ENCODE measurements around the gene ERBB3.
"Not testable (repeated sequence)": the region's sequence is repeated elsewhere in the genome, so short reads cannot be mapped to it uniquely, and the experiment has no call there.

ERBB3 gene

GRCh38 chr12:56079723-56080555 is at the start of gene ERBB3:
ERBB3 (plus strand) TSS chr12:56080165; CDS start chr12:56080301, 136 bp downstream.
- DNase-seq: peak; percentile 79 to 90

GRCh38 chr12:56031987-56032386 is 48.0 kb upstream of the ERBB3 start:
- DNase-seq: no peak

- no peak for DNase-seq
Measured at GRCh38 chr12:56034586-56035332, 45.2 kb upstream of the ERBB3 start.

GRCh38 chr12:56037161-56037560 is 42.8 kb upstream of the ERBB3 start:
- no peak for DNase-seq

- DNase-seq: no peak
Measured at GRCh38 chr12:56038022-56038655, 41.8 kb upstream of the ERBB3 start.

- no peak for DNase-seq
Measured at GRCh38 chr12:56040151-56040550, 39.8 kb upstream of the ERBB3 start.

GRCh38 chr12:56040963-56041551 is 38.9 kb upstream of the ERBB3 start:
- DNase-seq: peak in 1 of 2 experiments; percentile 50

- peak; percentile 98 to 99 for DNase-seq
Measured at GRCh38 chr12:56041552-56042429, 38.2 kb upstream of the ERBB3 start, which contains the start of gene RPS26. RPS26 (plus strand) TSS chr12:56041918; CDS start chr12:56042167, 249 bp downstream.

GRCh38 chr12:56042430-56042813 is 37.5 kb upstream of the ERBB3 start:
- DNase-seq: not testable (repeated sequence)

- DNase-seq: no peak
Measured at GRCh38 chr12:56042843-56043242, 37.1 kb upstream of the ERBB3 start.

GRCh38 chr12:56046027-56046780 is 33.8 kb upstream of the ERBB3 start:
- no peak for DNase-seq

GRCh38 chr12:56053407-56053893 is 26.5 kb upstream of the ERBB3 start:
- no peak for DNase-seq

- not testable (repeated sequence) for DNase-seq
Measured at GRCh38 chr12:56059964-56060363, 20.0 kb upstream of the ERBB3 start.

GRCh38 chr12:56061982-56062381 is 18.0 kb upstream of the ERBB3 start:
- no peak for DNase-seq

- no peak for DNase-seq
Measured at GRCh38 chr12:56062996-56063395, 17.0 kb upstream of the ERBB3 start.

- no peak for DNase-seq
Measured at GRCh38 chr12:56071648-56072047, 8.3 kb upstream of the ERBB3 start.

- no peak for DNase-seq
Measured at GRCh38 chr12:56074396-56074795, 5.6 kb upstream of the ERBB3 start.

GRCh38 chr12:56077966-56078365 is 2.0 kb upstream of the ERBB3 start:
- not testable (repeated sequence) for DNase-seq

- no peak for DNase-seq
Measured at GRCh38 chr12:56078427-56078826, 1.5 kb upstream of the ERBB3 start.

GRCh38 chr12:56078931-56079722 is 838 bp upstream of the ERBB3 start:
- peak; percentile 81 to 90 for DNase-seq
